SK-N-MC (cell line): ENCODE results near the gene CALR.

Experiments used
- EZH2 ChIP-seq: fragments of 200-600 bp; sonication (generic); IDR thresholded peaks from one replicate; pipeline ENCODE4 v1.6.1; 2017; ENCODE audit warnings: antibody characterized with exemption
- POLR2AphosphoS5 ChIP-seq: IDR thresholded peaks from 2 replicates; pipeline ENCODE4 v1.6.1; 2012; ENCODE audit warnings: mild to moderate bottlenecking, low read depth, low read length, borderline replicate concordance

DNA sequence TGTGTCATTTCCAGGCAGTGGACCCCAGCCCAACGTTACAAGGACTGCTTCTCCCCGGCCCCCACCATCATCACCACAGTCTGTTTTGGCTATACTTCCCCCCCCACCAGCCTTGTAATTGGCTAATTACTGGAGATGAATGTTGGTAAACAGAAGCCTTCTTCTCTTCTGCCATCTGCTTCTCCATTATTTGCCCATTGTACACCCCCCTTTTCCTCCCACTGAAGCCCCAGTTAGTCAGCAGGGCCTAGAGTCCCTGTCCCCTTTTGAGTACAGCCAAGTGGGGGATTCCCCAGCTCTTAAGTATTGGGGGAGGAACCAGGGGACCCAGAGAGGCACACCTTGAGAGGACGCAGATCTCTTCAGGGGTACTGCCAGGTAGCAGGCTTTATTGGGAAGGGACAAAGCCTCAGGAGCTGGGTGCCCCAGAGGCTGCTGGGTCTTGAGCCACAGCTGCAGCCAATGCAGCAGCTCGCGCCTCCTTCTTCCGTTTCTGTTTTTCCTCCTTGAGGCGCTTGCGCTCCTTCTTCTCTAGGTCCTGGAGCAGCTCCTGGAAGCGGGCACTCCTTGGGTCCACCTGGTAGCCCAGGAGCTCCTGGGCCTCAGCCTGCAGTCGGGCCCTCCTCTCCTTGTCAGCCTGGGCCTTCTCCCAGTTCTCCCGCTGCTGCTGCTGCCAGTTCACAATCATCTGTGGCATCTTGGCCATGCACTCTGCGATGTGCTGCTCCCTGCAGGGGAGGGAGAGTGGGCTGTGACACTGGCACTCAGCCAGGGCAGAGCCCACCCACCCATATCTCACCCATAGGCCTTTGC, 15.6 kb downstream of the CALR start:
- TF ChIP-seq POLR2AphosphoS5 = no peak; the same call in none of the 2 replicates
- TF ChIP-seq EZH2 = no peak
